DMS53 treated with DMSO at 0.1 percent for 48 hours (cell line): ENCODE results near the gene ZNF800.

ENCODE experiments used
- DNase-seq: peaks from one replicate; lab custom pipeline; 2025; ENCODE audit not compliant: unreplicated experiment; lab: John Stamatoyannopoulos, UW

ZNF800 gene

GRCh38 chr7:127349881-127350280, 42.6 kb downstream of the ZNF800 start:
- DNase-seq, result no peak

GRCh38 chr7:127348247-127348631, 44.3 kb downstream of the ZNF800 start:
- DNase-seq, result no peak

GRCh38 chr7:127347567-127348246, 44.8 kb downstream of the ZNF800 start:
- DNase-seq, result peak; percentile 68

- no peak for DNase-seq
Measured at GRCh38 chr7:127346575-127347256, 45.8 kb downstream of the ZNF800 start.

GRCh38 chr7:127342596-127342995, 49.9 kb downstream of the ZNF800 start:
- DNase-seq, result no peak

- no peak for DNase-seq
Measured at GRCh38 chr7:127338122-127338521, 54.4 kb downstream of the ZNF800 start.

GRCh38 chr7:127337581-127337980, 54.9 kb downstream of the ZNF800 start:
- no peak for DNase-seq

GRCh38 chr7:127336458-127336857, 56.0 kb downstream of the ZNF800 start:
- no peak for DNase-seq

- DNase-seq, result no peak
Measured at GRCh38 chr7:127332880-127333279, 59.6 kb downstream of the ZNF800 start.

- no peak for DNase-seq
Measured at GRCh38 chr7:127330070-127330469, 62.4 kb downstream of the ZNF800 start.

GRCh38 chr7:127322832-127323493, 69.5 kb downstream of the ZNF800 start:
- DNase-seq, result no peak

- DNase-seq, result no peak
Measured at GRCh38 chr7:127322351-127322750, 70.2 kb downstream of the ZNF800 start.

- no peak for DNase-seq
Measured at GRCh38 chr7:127320974-127321373, 71.5 kb downstream of the ZNF800 start.
